A549 treated with AZD9567 at 1 μM for 4 hours (cell line): ENCODE results near the gene GRID2IP. TPM values are rescaled to one million over a fixed set of nuclear protein-coding genes. Genes with fewer than 3 reads are reported as not detected.

Experiments
- total RNA-seq: library from RNA; stranded (reverse); fragments of 200-300 nt; extraction: Qiagen RNA extraction; gene quantifications from 5 replicates; pipeline ENCODE4 v1.2.3, GENCODE V29; 2022; ENCODE audit not compliant: insufficient read depth

The GRID2IP gene
- 0.06 TPM in 1 of 5 replicates, not detected in the others for total RNA-seq

GRCh38 chr7:6551016-6551511, at the start of gene GRID2IP:
Gene GRID2IP (minus strand): TSS chr7:6551461. CDS start chr7:6551436, 25 bp downstream.

DNA sequence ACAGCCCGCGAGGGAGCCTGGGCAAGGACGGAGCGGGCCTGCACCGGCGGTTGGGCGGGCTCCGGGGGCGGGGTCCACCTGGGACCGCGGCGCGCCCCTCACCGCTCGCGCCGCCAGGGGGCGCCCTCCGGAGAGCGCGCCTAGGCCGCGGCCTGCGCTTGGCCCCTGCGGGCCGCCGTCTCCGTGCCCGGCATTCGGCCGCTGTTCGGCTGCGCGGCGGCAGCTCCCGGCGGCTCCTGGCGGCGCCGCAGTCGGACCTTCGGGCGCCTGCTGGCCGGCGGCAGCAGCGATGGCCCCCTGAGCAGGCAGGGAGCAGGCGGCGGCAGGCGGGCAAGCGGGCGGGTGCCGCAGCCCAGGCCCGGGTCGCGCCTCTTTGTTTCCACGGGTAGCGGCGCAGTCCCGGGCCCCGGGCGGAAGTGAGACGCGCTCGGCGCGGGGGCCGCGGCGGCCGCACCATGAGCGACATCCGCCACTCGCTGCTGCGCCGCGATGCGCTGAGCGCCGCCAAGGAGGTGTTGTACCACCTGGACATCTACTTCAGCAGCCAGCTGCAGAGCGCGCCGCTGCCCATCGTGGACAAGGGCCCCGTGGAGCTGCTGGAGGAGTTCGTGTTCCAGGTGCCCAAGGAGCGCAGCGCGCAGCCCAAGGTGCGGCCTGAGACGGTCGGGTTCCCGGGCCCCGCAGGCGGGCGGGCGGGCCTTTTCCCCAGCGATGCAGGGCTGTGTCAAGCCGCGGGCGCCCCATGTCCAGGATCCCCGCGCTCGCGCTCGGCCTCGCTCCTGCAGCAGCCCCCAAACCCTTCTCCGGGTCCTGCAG, 38.8 kb upstream of the GRID2IP start, which contains the start of gene INTS15:
INTS15 (plus strand) TSS at position 193 of the 816 bp plus-strand sequence; CDS start at position 456, 263 bp downstream.

GRCh38 chr7:6577369-6578113, 26.3 kb upstream of the GRID2IP start, which contains the start of gene ZDHHC4:
Gene ZDHHC4 (plus strand): TSS chr7:6577454. CDS start chr7:6580562, 3,108 bp downstream.

GRCh38 chr7:6447581-6448199, 103.6 kb downstream of the GRID2IP start, which contains the start of gene DAGLB:
Gene DAGLB (minus strand): TSS chr7:6447954. CDS start chr7:6447842, 112 bp downstream.

Other genes with a start within 250 kb of the GRID2IP start
- 16.3 to 19.2 TPM (median 17.1 TPM) in 5 replicates for gene FAM220A, start 202.5 kb downstream of the GRID2IP start, total RNA-seq
- 282 to 384 TPM (median 381 TPM) in 5 replicates for gene RAC1, start 176.9 kb downstream of the GRID2IP start, total RNA-seq
- 21.1 to 28.6 TPM (median 23.1 TPM) in 5 replicates for gene DAGLB, start 103.5 kb downstream of the GRID2IP start, total RNA-seq
- gene KDELR2, start 67.3 kb downstream of the GRID2IP start, total RNA-seq: 130 to 144 TPM (median 138 TPM) in 5 replicates
- 32.4 to 51.6 TPM (median 49.1 TPM) in 5 replicates for gene ZDHHC4, start 26.0 kb upstream of the GRID2IP start, total RNA-seq
- 26.8 to 41.6 TPM (median 28.6 TPM) in 5 replicates for gene INTS15, start 38.6 kb upstream of the GRID2IP start, total RNA-seq
- 1.7 to 2.4 TPM (median 2.0 TPM) in 5 replicates for gene ZNF853, start 64.1 kb upstream of the GRID2IP start, total RNA-seq
- 9.6 to 14.1 TPM (median 13.7 TPM) in 5 replicates for gene ZNF316, start 85.9 kb upstream of the GRID2IP start, total RNA-seq
- 9.6 to 12.1 TPM (median 11.5 TPM) in 5 replicates for gene ZNF12, start 155.5 kb upstream of the GRID2IP start, total RNA-seq
- gene RSPH10B2, start 202.6 kb upstream of the GRID2IP start, total RNA-seq: 0.06 to 0.27 TPM (median 0.09 TPM) in 4 of 5 replicates, not detected in the other